GM23248 (cell line): ENCODE results near the gene DAAM1. TPM values are rescaled to one million over a fixed set of nuclear protein-coding genes. Genes with fewer than 3 reads are reported as not detected.

Experiments used
- DNase-seq: peaks from one replicate; pipeline ENCODE4 v3.0.0-alpha.2; 2015
- H2AFZ ChIP-seq: fragments of 200-600 bp; sonication (generic); 2 replicates; pipeline ENCODE4 v1.6.1; 2016; ENCODE audit warnings: antibody characterized with exemption
- H3F3A ChIP-seq: fragments of 200-600 bp; sonication (generic); 2 replicates; pipeline ENCODE4 v1.6.1; 2016; ENCODE audit warnings: mild to moderate bottlenecking, antibody characterized with exemption, mixed run types; ENCODE audit not compliant: insufficient read depth
- H3K27ac ChIP-seq: fragments of 200-600 bp; sonication (generic); 2 replicates; pipeline ENCODE4 v1.5.1; 2016; ENCODE audit warnings: mild to moderate bottlenecking
- H3K27me3 ChIP-seq: fragments of 200-600 bp; sonication (generic); replicated peaks from 2 replicates; pipeline ENCODE4 v1.6.1; 2016; ENCODE audit warnings: mild to moderate bottlenecking; ENCODE audit not compliant: insufficient read depth
- H3K36me3 ChIP-seq: fragments of 200-600 bp; sonication (generic); 2 replicates; pipeline ENCODE4 v1.6.1; 2016; ENCODE audit warnings: low read depth, mild to moderate bottlenecking
- H3K4me1 ChIP-seq: fragments of 200-600 bp; sonication (generic); 2 replicates; pipeline ENCODE4 v1.6.1; 2016; ENCODE audit warnings: mild to moderate bottlenecking; ENCODE audit not compliant: insufficient read depth
- H3K4me2 ChIP-seq: fragments of 200-600 bp; sonication (generic); one replicate; pipeline ENCODE4 v1.6.1; 2016; ENCODE audit warnings: mild to moderate bottlenecking; ENCODE audit not compliant: unreplicated experiment
- H3K4me3 ChIP-seq: fragments of 200-600 bp; sonication (generic); 2 replicates; pipeline ENCODE4 v1.5.1; 2016; ENCODE audit warnings: mild to moderate bottlenecking
- H3K79me2 ChIP-seq: fragments of 200-600 bp; sonication (generic); 2 replicates; pipeline ENCODE4 v1.6.1; 2016; ENCODE audit warnings: mild to moderate bottlenecking; ENCODE audit not compliant: insufficient read depth
- H3K9ac ChIP-seq: fragments of 200-600 bp; sonication (generic); 2 replicates; pipeline ENCODE4 v1.6.1; 2016; ENCODE audit warnings: mild to moderate bottlenecking
- H3K9me2 ChIP-seq: fragments of 200-600 bp; sonication (generic); 2 replicates; pipeline ENCODE4 v1.6.1; 2016; ENCODE audit warnings: mixed run types, mild to moderate bottlenecking, moderate library complexity; ENCODE audit not compliant: insufficient read depth
- H3K9me3 ChIP-seq: fragments of 200-600 bp; sonication (generic); one replicate; pipeline ENCODE4 v1.6.1; 2017; ENCODE audit warnings: low read depth
- H4K20me1 ChIP-seq: fragments of 200-600 bp; sonication (generic); 2 replicates; pipeline ENCODE4 v1.6.0; 2016; ENCODE audit not compliant: insufficient read depth
- EZH2 ChIP-seq: fragments of 200-600 bp; sonication (generic); IDR thresholded peaks from 2 replicates; pipeline ENCODE4 v1.6.1; 2018; ENCODE audit warnings: antibody characterized with exemption, mild to moderate bottlenecking; ENCODE audit not compliant: insufficient read depth, poor library complexity, severe bottlenecking
- EZH2phosphoT487 ChIP-seq: fragments of 200-600 bp; sonication (generic); IDR thresholded peaks from 2 replicates; pipeline ENCODE4 v1.6.1; 2018; ENCODE audit warnings: antibody characterized with exemption, moderate library complexity, mild to moderate bottlenecking, low read depth; ENCODE audit not compliant: insufficient read depth
- WGBS, 2 experiments: methylation state at CpG; one replicate each; pipeline ENCODE4 v1.1.6; 2015 to 2017; ENCODE audit warnings: low lambda C conversion rate in 2 of 2, low coverage in 1 of 2; ENCODE audit errors: missing lambda C conversion rate in 2 of 2; 5-methylcytosine and 5-hydroxymethylcytosine counted together
- in situ Hi-C: fragments of 300-500 bp; cut with MboI; formaldehyde crosslinking; loops from 2 replicates; pipeline ENCODE4 v1.15.0; 2020
- polyA plus RNA-seq: library from polyadenylated mRNA; unstranded; fragments of >200 nt; fragmentation: Nextera tagmentation; extraction: Ambion mirVana; gene quantifications from 2 replicates; pipeline ENCODE4 v1.2.1, GENCODE V29; 2016
- total RNA-seq: library from RNA; depleted of rRNA; stranded (reverse); fragments of >200 nt; shearing (Covaris generic); gene quantifications from 2 replicates; pipeline ENCODE4 v1.2.3, GENCODE V29; 2014

Gene DAAM1
- total and polyA plus RNA-seq, 2 experiments from 2014 or later: 17.4 to 17.5 TPM

GRCh38 chr14:59215757-59216156 is 27.3 kb downstream of the DAAM1 start:
- 84 to 88% methylated on average over 4 of the region's 4 CpGs for WGBS, 2 experiments
- Histone ChIP-seq H2AFZ (no peak overlapping the region), H3K27me3 (no peaks in the 10 kb centered on the region), H3K4me3 (no peak overlapping the region), H3F3A (no peaks in the 10 kb centered on the region), H3K79me2 (peaks cover 100% of the 10 kb centered on the region), H3K4me2 (no peak overlapping the region), H3K27ac (no peak overlapping the region), H3K9me2 (no peaks in the 10 kb centered on the region), H4K20me1 (no peaks in the 10 kb centered on the region; the same call in 1 of the 2 replicates), H3K36me3 (no peaks in the 10 kb centered on the region; the same call in 1 of the 2 replicates), H3K9ac (no peak overlapping the region), H3K4me1 (peaks cover 12% of the 10 kb centered on the region), H3K9me3 (no peaks in the 10 kb centered on the region)
- in situ Hi-C loops: no loop called here
- DNase-seq: no peak
- TF ChIP-seq EZH2: no peak
- TF ChIP-seq EZH2phosphoT487: no peak

DNA sequence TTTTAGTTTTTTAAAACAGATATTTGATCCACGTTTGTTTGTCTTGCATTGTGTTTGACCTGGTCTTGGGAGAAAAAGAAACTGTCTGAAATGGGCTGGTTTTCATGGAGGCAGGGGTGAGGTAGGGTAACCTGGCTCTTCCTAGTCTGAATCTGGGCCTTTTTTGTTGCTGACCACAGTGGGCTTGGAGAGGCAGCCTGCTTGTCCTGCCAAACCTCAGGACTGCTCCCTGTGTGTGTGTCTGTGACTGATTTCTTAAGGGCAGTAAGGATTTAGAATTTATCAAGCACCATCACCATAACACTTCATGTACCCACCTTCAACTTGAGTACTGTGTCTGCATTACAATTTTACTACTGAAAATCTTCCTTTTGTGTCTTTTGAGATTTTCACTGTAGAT is 28.5 kb downstream of the DAAM1 start:
- H3K9ac ChIP-seq: no peak overlapping the region
- no peak for TF ChIP-seq EZH2
- no peak for TF ChIP-seq EZH2phosphoT487
- H3K27ac ChIP-seq: no peak overlapping the region
- H3K79me2 ChIP-seq: peaks cover 100% of the 10 kb centered on the region
- H4K20me1 ChIP-seq: no peaks in the 10 kb centered on the region; the same call in 1 of the 2 replicates
- H3K36me3 ChIP-seq: no peaks in the 10 kb centered on the region; the same call in 1 of the 2 replicates
- H3K9me3 ChIP-seq: no peaks in the 10 kb centered on the region
- no peaks in the 10 kb centered on the region for H3K9me2 ChIP-seq
- H3K27me3 ChIP-seq: no peaks in the 10 kb centered on the region
- no peak overlapping the region for H3K4me3 ChIP-seq
- no peak overlapping the region for H3K4me2 ChIP-seq
- no peak for DNase-seq
- H3F3A ChIP-seq: no peaks in the 10 kb centered on the region
- H3K4me1 ChIP-seq: peaks cover 13% of the 10 kb centered on the region; the same call in 1 of the 2 replicates
- 74 to 83% methylated on average over 1 of the region's 1 CpG for WGBS, 2 experiments
- H2AFZ ChIP-seq: no peak overlapping the region
- in situ Hi-C loops: no loop called here

- in situ Hi-C loops: no loop called here
- DNase-seq: peak; percentile 44
- no peaks in the 10 kb centered on the region for H3K27me3 ChIP-seq
Observed at GRCh38 chr14:59221568-59221967, 33.1 kb downstream of the DAAM1 start.

DNA sequence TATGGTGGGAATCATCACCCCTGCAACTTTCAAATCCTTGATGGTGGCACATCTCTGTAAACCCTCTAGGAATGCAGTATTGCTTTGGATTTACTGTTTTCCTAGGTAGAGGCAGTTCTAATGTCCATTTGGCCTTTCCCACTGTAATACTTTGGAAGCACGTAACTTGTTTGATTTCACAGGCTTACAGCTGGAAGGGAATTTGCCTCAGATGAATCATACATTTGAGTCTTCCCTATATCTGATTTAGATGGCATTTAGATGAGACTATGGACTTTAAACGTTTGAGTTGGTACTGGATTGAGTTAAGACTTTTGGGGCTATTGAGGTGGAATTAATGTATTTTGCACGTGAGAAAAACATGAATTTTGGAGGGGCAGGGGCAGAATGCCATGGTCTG is 35.9 kb downstream of the DAAM1 start:
- no peak overlapping the region for H3K27ac ChIP-seq
- no peaks in the 10 kb centered on the region for H3K27me3 ChIP-seq
- peaks cover 19% of the 10 kb centered on the region for H3K4me1 ChIP-seq
- no peak overlapping the region for H3K9ac ChIP-seq
- WGBS, 2 experiments: 88 to 97% methylated on average over 3 of the region's 3 CpGs
- H3K9me2 ChIP-seq: 0 out of 2 replicates have a peak, but pooled peaks cover 5% of the 10 kb centered on the region
- no peak overlapping the region for H2AFZ ChIP-seq
- peaks cover 10% of the 10 kb centered on the region; the same call in 1 of the 2 replicates for H4K20me1 ChIP-seq
- H3K4me3 ChIP-seq: no peak overlapping the region
- peaks cover 100% of the 10 kb centered on the region for H3K79me2 ChIP-seq
- H3K36me3 ChIP-seq: no peaks in the 10 kb centered on the region
- H3F3A ChIP-seq: no peaks in the 10 kb centered on the region
- no peak for TF ChIP-seq EZH2
- TF ChIP-seq EZH2phosphoT487: no peak
- in situ Hi-C loops: no loop called here
- H3K9me3 ChIP-seq: no peaks in the 10 kb centered on the region
- DNase-seq: no peak
- no peak overlapping the region for H3K4me2 ChIP-seq

More at GRCh38 chr14:59221568-59221967, 33.1 kb downstream of the DAAM1 start:
- Histone ChIP-seq H4K20me1 (peaks cover 4% of the 10 kb centered on the region; the same call in 1 of the 2 replicates), H3K27ac (no peak overlapping the region), H3K4me3 (no peak overlapping the region), H3K4me1 (peaks cover 8% of the 10 kb centered on the region; the same call in 1 of the 2 replicates), H3K79me2 (peaks cover 100% of the 10 kb centered on the region), H3F3A (no peaks in the 10 kb centered on the region), H3K36me3 (no peaks in the 10 kb centered on the region), H3K9me2 (no peaks in the 10 kb centered on the region), H3K9me3 (no peaks in the 10 kb centered on the region), H3K4me2 (no peak overlapping the region), H3K9ac (no peak overlapping the region), H2AFZ (no peak overlapping the region)
- WGBS, 2 experiments: 92 to 93% methylated on average over 2 of the region's 2 CpGs
- no peak for TF ChIP-seq EZH2
- TF ChIP-seq EZH2phosphoT487: no peak

GRCh38 chr14:59225281-59225680 is 36.8 kb downstream of the DAAM1 start:
- in situ Hi-C loops: no loop called here
- Histone ChIP-seq H3K4me3 (no peak overlapping the region), H3K79me2 (peaks cover 100% of the 10 kb centered on the region), H3K36me3 (no peaks in the 10 kb centered on the region), H3F3A (no peaks in the 10 kb centered on the region), H3K27ac (no peak overlapping the region), H3K9ac (no peak overlapping the region), H3K9me3 (no peaks in the 10 kb centered on the region), H3K4me1 (peaks cover 19% of the 10 kb centered on the region), H4K20me1 (peaks cover 10% of the 10 kb centered on the region; the same call in 1 of the 2 replicates), H2AFZ (no peak overlapping the region), H3K4me2 (no peak overlapping the region), H3K9me2 (0 out of 2 replicates have a peak, but pooled peaks cover 8% of the 10 kb centered on the region), H3K27me3 (no peaks in the 10 kb centered on the region)
- no peak for TF ChIP-seq EZH2
- TF ChIP-seq EZH2phosphoT487: no peak
- no peak for DNase-seq
- WGBS, 2 experiments: 71 to 73% methylated on average over 2 of the region's 2 CpGs
